HL-60/S4 (cell line): ENCODE data around the gene NXNL1.
"Not testable (repeated sequence)": the region's sequence is repeated elsewhere in the genome, so short reads cannot be mapped to it uniquely, and the experiment has no call there.

Experiments
- in situ Hi-C: fragments of 300-500 bp; cut with MboI; formaldehyde crosslinking; loops from 2 replicates; pipeline ENCODE4 v1.14.3; 2022; ENCODE audit warnings: low sequenced_read_pairs

The NXNL1 gene, protein sequence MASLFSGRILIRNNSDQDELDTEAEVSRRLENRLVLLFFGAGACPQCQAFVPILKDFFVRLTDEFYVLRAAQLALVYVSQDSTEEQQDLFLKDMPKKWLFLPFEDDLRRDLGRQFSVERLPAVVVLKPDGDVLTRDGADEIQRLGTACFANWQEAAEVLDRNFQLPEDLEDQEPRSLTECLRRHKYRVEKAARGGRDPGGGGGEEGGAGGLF

DNA sequence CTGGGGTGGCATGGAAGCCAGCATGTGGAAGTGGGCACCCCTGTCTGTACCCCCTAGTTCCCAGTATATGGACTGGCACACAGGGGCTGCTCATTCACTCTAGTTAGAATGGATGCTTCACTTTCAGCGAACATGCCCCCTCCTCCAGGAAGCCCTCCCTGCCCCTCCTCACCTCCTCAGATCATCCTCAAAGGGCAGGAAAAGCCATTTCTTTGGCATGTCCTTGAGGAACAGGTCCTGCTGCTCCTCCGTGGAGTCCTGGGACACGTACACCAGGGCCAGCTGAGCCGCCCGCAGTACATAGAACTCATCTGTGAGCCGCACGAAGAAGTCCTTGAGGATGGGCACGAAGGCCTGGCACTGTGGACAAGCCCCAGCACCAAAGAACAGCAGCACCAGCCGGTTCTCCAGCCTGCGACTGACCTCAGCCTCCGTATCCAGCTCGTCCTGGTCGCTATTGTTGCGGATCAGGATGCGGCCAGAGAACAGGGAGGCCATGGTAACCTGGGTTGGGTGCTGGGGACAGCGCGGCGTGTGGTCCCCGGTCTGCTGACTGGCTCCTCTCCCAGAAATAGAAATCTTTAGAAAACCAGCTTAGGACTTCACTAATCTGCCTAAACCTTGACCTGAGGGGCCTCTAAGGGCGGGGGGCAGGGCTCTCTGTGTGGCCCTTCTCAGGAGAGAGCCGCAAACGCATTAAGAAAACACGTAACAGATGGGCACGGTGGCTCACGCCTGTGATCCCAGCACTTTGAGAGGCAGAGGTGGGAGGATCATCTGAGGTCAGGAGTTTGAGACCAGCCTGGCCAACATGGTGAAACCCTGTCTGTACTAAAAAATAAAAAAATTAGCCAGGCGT is at the start of gene NXNL1:
TSS of gene NXNL1 (minus strand) at position 555 of the 859 bp plus-strand sequence. CDS start at position 498, 57 bp downstream.
- in situ Hi-C loops = loop anchor here (10.0 kb wide), 1 partner anchor 394 kb away; the partner anchor contains the start of gene RPL18A

DNA sequence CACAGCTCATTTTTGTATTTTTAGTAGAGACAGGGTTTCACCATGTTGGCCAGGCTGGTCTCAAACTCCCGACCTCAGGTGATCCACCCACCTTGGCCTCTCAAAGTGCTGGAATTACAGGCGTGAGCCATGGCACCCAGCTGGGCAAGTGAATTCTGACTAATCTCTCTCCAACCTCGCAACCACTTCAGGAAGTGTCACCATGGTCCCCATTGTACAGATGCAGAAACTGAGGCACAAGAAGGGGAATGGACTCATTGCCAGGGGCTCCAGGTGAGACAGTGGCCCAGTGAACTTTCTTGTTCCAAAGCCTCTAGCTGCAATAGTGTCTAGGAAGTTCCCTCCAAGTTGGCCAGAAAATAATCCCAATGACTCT is 47.8 kb upstream of the NXNL1 start:
- in situ Hi-C loops = not testable (repeated sequence)

DNA sequence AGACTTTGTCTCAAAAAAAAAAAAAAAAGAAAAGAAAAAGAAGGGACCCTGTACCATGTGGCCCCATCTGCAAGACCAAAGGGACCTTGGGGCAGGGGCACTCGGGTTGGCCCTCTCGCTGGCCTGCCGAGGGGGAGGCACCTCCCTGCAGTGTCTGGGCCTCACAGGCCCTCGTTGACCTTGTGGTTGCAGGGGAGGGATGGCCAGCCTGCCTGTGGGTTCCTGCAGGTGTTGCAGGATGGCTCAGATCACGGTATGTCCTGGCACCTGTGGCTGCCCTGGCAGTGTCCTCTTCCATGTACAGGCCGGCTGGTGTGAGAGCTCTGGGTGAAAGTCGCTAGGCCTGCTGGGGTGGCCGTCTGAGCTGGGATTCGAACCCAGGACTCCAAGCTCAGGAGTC is 46.0 kb upstream of the NXNL1 start:
- in situ Hi-C loops = no loop called here

DNA sequence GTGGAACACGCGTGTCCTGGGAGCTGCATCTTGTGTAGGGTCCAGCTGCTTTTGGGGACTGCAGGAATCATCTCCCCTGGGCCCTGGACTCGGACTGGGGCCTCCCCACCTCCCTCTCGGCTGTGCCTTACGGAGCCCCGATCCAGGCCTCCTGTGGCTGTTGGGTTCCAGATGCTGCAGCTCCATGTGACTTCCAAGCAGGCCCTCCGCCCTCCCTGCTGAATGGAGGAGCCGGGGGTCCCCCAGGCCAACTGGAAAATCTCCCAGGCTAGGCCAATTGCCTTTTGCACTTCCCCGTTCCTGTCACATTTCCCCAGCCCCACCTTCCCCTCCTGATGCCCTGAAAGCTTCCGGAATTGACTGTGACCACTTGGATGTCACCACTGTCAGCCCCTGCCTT is 44.5 kb upstream of the NXNL1 start:
- in situ Hi-C loops = no loop called here

DNA sequence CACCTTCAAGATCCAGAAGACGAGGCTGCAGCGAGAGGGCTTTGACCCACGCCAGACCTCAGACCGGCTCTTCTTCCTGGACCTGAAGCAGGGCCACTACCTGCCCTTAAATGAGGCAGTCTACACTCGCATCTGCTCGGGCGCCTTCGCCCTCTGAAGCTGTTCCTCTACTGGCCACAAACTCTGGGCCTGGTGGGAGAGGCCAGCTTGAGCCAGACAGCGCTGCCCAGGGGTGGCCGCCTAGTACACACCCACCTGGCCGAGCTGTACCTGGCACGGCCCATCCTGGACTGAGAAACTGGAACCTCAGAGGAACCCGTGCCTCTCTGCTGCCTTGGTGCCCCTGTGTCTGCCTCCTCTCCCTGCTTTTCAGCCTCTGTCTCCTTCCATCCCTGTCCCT is 43.7 kb upstream of the NXNL1 start:
- in situ Hi-C loops = no loop called here

DNA sequence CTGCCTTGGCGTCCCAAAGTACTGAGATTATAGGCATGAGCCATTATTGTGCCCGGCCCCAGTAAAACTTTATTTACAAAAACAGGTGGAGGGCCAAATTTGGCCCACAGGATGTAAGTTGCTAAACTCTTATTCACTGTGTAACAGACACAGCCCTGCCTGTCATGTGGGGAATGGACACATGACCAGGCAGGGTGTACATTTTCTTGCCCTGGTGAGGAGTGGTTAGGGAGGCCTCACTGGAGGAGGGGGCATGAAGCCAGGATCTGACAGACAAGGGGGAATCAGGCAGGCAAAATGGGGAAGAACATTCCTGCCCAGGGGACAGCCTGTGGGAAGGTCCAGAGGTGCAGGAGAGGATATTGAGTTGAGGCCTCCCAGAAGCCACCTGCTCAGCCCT is 43.3 kb upstream of the NXNL1 start:
- in situ Hi-C loops = no loop called here

DNA sequence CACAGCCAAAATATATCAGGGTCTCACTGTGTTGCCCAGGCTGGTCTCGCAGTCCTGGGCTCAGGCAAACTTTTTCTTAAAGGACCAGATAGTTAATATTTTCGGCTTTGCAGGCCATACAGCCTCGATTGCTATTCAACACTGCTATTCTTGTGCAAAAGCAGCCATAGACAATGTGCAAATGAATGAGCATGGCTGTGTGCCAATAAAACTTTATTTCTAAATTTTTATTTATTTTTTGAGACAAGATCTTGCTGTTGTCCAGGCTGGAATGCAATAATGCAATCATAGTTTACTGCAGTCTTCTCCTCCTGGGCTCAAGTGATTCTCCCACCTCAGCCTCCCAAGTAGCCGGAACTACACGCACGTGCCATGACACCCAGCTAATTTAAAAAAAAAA is 42.5 kb upstream of the NXNL1 start:
- in situ Hi-C loops = no loop called here

DNA sequence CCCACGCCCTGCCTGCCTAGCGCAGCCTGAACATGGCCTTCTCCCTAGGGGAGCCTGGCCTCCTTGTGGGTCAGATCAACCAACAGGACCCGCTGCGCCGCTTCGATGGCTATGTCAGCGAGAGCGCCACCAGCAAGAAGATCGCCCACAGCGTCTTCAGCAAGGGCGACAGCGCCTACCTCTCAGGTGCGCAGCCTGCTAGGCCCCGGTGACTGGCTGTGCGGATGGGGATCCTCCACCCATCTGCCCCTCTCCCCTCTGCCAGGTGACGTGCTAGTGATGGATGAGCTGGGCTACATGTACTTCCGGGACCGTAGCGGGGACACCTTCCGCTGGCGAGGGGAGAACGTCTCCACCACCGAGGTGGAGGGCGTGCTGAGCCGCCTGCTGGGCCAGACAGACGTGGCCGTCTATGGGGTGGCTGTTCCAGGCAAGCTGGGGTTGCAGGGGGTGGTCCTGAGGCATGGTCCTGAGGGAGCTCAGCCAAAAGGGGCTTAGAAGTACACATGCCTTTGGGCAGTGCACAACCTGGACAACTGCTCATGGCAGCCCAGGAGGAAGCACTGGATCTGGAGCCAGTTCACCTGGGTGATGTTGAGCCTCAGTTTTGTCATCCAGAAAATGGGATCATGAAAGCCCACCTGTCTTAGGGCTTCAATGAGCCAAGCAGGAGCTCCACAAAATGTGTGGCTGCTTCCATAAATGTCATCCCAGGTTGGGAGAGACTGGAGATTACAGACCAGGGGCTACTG is 39.9 kb upstream of the NXNL1 start:
- in situ Hi-C loops = no loop called here

DNA sequence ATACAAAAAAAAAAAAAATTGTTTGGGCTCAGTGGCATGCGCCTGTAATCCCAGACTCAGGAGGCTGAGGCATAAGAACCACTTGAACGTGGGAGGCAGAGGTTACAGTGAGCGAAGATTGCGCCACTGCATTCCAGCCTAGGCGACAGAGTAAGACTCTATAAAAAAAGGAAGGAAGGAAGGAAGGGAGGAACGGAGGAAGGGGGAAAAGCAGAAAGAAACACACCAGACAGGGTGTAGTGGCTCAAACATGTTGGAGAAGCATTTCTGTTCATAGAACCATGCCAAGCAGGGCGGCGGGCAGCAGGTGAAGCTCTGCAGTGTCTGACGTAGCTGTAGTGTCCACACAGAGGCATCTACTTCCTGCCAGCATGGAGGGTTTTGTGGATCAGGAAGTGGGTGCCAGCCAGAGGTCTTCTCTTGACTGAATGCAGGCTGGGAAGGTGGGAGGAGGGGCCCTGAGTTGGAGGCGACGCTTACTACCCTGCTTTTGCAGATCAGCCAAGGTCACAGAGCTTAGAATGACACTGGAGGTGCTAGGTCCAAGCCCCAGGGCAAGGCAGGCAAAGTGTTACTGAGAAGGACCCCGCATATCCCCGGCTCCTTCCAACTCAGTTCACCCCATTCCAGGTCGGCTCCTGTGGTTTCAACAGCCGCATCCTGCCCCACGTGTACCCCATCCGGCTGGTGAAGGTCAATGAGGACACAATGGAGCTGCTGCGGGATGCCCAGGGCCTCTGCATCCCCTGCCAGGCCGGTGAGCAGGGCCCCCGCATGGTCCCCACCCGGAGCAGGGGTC is 39.1 kb upstream of the NXNL1 start:
- in situ Hi-C loops = no loop called here

DNA sequence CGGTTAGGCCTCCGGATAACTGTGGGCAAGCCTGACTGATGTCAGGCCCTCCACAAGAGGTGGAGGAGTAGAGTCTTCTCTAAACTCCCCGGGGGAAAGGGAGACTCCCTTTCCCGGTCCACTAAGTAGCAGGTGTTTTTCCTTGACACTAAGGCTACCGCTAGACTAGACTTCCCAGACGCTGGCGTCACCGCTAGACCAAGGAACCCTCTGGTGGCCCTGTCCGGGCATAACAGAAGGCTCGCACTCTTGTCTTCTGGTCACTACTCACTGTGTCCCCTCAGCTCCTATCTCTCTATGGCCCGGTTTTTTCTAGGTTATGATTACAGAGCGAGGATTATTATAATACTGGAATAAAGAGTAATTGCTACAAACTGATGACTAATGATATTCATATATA is 38.3 kb upstream of the NXNL1 start:
- in situ Hi-C loops = not testable (repeated sequence)

DNA sequence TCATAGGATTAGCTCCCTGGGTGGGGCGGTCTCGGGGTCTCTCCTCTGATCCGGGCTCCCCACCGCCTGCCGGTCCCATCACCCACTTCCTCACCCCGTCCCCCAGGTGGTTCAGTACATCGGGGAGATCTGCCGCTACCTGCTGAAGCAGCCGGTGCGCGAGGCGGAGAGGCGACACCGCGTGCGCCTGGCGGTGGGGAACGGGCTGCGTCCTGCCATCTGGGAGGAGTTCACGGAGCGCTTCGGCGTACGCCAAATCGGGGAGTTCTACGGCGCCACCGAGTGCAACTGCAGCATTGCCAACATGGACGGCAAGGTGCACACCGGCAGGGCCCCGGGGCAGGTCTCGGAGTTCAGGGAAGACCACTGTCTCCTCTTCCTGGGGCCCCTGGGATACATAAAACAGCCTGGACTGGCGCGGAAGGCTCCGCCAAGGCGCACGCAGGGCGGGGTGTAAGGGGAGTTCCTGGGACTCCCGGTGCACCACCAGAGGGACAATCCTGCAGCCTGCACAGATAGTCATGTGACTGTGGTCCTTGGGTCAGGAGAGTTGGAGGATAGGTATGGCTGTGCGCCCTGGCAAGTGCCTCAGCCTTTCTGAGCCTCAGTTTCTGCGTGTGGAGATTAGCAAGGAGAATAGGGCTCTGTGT is 36.5 kb upstream of the NXNL1 start:
- in situ Hi-C loops = no loop called here

DNA sequence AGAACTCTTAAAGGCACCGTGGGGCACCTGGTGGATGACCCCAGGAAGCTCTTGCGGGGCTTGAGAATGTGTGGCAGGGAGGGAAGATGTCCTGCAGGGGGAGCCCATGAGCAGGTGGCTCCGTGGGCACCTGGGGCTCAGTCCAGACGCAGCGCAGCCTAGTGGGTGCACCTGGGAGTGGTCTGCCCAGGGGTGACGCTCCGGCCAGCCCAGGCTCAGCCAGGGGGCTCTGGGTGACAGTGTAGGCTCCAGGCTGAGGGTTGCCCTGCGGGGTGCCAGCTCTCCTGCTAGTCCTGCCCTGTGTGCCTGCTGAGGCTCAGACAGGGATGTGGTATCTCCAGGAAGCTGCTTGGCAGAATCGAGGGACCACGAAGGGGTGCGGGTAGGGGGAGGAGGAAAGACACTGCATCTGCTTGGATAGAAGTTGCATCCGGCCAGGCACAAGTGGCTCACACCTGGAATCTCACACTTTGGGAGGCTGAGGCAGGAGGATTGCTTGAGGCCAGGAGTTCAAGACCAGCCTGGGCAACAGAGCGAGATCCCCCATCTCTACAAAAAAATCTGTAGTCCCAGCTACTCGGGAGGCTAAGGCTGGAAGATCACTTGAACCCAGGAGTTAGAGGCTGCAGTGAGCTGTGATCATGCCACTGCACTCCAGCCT is 35.7 kb upstream of the NXNL1 start:
- in situ Hi-C loops = no loop called here

DNA sequence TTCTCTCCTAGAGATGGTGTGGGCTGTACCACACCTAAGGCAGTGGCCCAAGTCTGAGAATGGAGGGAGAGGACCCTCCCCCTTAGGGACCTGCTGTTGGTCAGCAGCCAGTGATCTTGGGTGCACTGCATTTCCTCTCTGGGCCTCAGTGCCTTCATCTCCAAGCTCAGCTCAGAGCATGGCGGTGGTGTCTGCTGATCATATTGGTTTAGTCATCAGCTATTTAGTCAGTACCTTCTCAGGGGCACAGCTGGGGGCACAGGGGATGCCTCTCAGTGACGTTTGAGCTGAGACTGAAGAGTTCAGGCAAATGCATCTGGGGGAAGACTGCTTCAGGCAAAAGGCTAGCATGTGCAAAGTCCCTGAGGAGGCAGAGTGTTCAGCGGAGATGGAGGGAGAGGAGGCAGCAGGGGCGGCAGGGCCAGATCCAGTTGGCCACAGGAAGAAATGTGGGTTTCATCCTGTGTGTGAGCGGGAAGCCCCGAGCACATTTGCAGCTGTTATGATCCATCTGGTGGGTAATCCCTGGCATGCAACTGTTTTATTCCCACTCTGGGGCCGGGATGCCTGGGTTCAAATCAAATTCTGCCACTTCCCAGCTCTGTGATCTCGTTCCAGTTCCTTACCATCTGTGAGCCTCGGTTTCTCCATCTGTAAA is 35.0 kb upstream of the NXNL1 start:
- in situ Hi-C loops = no loop called here

DNA sequence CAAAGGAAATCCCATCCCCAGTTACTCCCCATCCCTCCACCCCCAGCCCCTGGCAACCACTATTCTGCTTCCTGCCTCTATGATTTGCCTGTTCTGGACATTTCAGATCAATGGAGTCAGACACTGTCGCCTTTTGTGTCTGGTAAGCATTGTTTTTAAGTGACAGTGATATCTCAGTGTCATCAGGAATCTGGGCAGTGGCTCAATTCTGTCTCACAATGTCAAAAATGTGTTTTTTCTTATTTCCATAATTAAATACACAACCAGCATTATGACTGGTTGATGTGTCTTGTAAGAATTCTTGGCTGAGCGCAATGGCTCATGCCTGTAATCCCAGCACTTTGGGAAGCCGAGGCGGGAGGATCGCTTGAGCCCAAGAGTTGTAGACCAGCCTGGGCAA is 30.6 kb upstream of the NXNL1 start:
- in situ Hi-C loops = no loop called here

DNA sequence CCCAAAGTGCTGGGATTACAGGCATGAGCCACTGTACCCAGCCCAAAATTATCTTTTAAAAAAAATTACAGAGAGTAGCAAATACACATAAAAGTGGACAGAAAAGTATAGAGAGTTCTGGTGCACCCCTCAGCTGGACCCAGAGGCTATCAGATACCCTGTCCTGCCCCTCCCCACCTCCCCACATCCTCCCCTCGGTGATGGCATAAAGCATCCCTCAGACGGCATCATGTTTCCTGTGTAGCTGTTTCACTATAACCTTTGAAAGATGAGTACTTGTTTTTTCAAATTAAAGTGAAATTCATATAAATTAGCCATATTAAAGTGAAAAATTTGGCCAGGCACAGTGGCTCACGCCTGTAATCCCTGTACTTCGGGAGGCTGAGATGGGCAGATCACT is 29.7 kb upstream of the NXNL1 start:
- in situ Hi-C loops = no loop called here

DNA sequence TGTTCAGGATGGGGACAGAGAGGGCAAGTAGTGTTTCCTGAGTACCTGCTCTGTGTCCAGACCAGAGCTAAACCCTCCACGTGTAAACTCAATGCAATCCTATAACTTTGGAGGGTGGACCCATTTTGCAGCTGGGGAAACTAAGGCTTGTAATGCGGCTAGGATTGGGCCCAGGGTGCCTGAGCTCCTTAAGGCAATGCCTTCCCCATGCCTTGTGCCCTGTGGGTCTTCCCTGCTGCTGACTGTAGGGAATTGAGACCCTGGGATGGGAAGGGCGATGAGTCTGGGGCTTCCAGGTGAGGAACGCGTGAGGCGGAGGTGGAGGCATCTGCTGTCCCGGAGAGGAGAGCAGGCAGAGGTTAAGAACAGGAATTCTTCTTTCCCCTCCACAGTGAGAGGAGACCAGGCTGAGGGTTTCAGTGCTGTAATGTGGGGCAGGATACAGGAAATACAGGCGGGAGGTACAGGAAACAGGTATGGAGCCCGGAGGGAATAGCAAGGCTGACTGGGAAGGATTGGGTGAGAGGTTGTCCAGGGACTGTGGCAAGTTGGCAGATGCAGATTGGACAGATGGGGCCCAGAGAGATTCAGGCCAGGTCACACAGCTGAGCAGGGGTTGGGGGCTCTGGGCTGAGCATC is 28.8 kb upstream of the NXNL1 start:
- in situ Hi-C loops = no loop called here

DNA sequence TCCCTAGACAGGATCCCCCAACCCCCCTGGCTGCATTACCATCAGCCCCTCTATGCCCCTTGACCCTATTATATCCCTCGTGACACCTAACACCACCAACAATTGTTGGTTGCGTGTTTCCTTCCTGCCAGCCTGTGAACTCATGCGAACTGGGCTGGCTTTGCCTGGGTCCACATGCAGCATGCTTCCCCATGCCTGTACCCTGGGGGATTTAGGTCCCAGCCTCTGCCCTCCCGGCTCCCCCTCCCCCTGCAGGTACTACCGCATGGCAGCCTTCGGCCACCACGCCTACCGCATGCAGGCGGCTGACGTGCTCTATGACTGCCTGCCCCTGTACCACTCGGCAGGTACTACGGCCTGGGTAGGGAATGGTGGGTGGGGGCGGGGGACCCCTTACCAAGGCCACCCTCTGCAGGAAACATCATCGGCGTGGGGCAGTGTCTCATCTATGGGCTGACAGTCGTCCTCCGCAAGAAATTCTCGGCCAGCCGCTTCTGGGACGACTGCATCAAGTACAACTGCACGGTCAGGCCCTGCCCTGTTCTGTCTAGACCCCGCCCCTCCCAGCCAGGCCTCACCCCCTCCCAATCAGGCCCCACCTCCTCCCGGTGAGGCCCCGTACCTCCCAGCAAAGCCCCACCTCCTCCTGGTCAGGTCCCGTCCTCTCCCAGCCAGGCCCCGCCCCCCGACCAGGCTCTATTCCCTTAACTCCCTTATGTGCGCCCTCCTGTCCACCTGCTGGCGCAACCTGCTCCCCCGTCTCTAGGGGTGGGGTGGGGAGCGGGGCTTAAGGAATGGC is 28.1 kb upstream of the NXNL1 start:
- in situ Hi-C loops = no loop called here
